ENCODE measurements around the gene FEV.

Gene FEV

DNA sequence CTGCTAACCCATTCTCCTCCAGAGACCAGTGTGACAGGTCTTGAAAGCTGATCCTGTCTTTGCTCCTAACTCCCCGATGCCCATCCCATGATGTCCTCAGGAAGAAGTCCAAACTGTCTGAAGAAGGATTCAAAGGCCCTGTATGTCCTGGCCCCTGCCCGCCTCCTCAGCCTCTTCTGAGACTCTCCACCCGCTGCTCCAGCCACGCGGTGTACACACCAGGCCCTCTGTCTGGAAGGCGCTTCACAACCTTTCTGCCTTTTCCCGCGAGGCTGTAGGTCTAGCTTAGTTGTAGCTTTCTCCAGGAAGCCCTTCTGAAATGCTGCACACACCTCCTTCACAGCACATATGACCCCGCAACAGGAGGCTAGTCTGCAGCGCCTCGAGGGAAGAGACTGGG, 31.7 kb upstream of the FEV start:
- DNase-seq = no peak

DNA sequence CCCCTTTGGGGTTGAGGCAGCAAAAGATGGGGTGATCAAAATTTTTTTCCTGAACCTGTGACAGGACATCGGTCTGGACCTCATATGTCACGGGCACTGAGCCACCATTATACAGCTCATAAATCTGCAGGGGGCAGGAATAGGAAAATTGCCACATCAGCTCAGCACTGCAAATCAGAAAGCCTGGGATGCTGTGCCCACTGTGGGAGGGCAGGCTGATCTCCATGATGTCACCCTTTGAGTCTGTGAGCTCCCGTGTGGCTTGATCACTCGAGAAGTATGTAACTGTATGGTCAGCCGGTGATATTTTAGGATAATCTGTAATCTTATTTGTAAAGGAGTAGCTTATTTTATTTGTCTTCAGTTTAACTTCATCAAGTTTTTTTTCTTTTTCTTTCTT, 25.9 kb upstream of the FEV start:
- no peak for DNase-seq

DNA sequence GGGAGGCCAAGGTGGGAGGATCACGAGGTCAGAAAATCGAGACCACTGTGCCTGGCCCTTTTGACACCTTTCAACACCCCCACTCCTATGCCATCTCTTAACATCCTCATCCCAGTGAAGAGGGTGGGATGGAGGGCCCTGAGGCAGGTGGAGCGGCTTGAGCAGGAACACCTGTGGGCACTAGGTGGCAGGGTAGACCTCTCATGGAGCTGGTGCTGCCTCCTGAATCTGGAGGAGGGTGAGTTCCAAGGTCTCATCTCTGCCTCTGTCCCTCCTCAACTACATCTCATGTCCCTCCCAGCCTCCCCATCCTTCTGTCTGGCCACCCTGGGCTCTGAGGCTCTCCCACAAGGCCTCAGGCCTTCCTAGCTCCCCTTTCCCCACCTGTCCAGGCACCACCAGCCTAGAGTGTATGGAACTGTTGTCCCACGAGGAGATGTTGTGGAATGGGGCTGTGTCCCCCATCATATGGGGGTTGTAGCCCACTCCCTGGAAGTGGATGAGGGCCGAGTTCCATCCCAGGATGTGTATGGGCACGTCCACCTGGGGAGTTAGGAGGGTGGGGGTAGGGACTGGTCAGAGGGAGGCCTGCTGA, 25.3 kb upstream of the FEV start:
- no peak for DNase-seq

DNA sequence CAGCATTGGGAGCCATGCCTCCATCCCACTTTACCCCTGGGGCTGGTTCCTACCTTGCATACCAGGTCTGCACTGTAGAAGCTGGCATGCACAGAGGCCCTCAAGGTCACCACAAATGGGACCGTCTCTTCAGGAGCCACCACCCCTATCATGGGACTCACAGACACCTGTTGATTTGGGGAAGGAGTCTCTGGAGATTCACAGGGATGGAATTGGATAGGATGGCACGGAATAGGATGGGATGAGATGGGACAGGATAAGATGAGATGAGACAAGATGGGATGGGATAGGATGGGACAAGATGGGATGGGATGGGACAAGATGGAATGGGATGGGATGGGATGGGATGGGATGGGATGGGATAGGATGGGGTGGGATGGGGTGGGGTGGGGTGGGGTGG, 24.3 kb upstream of the FEV start:
- no peak for DNase-seq

DNA sequence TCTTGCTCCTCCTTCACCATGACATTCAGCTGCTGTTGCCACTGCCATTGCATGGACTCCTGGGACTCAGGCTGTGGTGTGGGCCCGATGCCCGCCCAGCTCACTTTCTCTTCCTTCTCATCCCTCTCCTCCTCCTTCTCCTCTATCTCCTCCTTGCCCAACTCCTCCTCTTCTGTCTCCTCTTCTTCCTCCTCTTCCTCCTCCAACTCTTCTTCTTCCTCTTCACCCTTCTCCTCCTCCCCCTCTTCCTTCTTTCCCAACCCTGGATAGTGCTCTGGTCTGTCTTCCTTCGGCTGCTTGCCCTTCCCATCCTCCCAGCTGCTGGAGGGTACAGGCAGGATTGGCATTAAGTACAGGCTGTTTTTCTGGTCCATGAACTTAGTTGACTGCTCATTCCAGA, 19.0 kb upstream of the FEV start:
- DNase-seq = no peak

DNA sequence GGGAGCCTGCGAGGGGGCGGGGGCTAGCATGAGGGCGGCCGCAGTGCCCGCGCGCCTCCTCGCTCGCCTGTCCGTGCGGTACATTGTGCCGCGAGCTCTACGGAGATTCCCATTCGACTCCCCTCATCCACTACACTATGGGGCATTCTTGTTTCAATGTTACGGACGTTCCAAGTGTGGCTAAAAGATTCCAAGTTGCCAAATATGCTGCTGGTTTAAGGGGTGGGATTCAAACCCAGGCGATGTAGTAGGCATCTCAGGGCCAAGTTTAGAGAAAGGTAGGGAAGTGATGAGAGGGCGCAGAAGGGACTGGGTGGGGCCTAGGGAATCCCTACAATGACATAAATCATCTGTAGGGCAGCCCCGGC, 18.3 kb upstream of the FEV start:
- no peak for DNase-seq

DNA sequence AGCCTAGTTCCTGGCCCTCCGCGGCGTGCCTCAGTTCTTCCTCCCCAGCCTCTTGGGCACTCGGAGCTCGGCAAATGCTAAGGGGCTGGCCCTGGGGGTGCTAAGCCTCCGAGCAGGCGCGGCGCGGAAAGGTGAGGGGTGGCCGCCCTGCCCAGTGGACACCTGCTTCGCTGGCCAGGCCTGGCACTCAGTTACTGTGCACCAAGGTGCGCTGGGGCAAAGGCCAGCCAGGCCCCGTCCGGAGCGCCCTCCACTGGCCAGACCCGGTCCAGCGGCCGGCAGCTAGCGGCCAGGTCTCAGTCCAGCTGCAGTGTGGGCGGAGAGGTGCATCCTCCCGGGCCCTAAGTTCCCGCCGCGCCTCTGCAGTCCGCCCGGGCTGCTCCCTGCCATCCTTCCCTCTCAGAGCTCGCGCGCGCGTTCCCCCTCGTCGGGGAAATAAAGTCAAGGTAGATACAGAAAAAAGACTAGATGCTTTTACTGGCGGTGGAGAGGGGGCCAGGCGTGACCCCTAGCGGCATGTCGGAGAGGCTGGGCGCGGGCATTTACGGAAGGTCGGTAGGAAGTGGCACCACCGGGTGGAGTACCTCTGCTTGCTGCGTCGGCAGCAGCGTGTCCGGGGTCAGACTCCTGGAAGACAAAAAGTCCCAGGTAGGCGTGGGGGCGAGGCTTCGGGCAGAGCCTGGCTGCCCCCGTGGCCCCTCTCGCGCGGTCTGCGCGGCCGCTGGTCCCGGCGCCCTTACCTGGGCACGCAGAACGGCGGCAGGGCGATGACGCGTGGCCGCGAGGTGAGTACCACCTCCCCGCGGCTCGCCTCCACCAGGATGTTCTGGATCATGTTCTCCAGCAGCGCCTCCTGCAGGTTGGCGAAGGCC, 17.6 kb upstream of the FEV start:
- DNase-seq = no peak

DNA sequence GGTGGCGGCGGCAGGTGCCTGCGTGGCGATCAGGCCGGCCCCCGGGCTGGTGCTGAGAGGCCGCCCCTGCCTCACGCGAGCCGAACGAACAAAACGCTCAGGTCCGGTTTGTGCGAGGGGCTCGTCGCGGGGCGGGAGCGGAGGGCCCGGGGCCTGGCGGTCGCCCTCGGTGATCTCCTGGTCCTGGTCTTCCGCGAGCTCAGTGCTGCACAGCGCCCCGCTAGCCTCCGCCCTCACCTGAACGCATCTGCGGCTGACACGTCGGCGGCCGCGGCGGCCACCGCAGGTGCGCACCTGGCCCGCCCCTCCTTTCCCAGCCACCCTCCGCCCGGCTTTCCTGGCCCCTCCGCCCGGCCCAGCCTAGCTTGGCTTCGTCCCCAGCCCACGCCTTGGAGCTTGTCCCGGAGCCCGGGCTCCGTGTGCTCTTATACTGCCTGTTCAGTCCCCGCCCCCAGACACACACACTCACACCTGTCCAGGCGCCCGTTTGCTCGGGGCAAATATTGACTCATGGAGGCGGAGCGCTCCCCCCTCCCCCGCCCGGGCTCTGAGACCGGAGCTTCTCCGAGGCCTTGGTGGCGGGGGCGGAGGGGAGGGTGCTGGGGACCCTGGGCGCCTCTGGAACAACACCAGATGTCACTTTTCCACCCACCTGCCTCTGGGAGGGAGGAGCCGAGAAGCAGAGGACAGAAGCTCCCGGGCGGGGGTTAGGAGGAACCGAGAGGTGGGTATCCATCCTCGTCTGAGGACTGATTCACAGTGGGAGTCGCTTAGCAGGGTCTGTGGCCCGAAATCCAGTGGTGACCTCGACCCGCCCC, 16.8 kb upstream of the FEV start:
- DNase-seq = no peak

DNA sequence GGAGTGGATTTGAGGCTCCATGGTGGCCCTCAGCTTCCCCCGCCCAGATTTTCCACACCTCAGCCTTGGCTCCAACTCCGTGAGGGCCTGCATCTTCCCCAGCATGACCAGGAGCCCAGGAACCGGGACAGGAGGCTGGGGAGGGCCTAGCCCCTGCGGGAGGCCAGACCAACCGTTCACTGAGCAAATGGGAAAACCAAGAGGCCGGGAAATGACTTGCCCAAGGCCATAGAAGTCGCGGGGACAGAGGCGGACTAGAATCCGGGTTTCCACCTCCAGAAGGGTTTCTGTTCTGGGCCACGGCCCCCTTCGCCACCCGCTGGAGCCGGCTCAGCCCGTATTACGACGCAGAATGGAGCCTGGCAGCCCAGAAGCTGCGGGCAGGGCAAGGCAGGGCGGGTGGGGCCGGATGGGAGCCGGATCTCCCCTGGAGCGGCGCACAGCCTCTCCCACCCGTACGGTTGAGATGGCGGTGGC, 16.2 kb upstream of the FEV start:
- DNase-seq = no peak

DNA sequence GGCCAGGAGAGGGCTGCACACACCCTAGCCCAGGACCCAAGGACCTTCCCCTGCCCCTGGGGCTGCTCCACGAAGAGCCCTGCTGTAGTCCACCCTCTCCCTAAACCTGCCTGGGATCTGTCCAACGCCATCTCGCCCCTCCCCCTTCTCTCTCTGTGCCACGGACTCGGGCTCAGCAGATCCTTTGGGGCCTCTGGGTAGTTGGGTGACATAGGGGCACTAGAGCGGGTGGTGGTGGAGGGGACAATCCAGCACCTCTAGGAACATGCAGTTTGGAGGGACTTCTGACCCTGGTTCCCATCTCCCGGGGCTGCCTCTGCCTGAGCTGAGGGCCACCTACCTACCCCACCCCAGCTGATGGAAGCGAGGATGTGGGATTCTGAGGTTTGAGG, 15.6 kb upstream of the FEV start:
- DNase-seq = no peak

DNA sequence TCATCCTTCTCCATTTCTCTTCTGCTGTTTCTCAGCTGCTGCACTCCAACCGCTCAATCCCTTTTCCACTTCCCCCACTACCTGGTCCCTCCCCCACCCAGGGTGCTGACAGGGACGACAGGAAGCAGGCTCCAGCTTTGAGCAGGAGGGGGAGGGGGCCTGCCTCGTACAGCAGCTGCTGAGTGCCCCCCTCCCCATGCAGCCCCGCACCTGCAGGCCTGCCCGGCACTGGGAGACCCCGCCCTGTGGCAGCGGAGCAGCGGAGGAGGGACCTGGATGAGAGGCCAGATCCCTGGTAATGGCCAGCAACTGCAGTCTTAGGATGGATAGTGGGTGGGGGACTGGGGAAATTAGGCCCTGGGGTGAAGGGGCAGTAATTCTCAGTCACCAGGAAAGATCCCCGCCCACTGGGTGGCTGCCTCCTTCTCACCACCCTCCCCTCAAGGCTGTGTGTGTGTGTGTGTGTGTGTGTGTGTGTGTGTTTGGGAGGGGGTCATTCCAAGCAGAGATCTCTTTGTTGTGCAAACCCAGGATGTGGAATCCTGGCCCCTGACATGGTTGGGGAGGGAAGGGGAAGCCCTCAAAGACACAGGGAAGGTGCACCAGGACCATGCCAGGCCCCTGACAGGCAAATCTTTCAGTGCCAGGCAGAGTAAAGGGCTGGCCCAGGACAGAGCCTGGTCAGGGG, 15.0 kb upstream of the FEV start:
- DNase-seq = no peak

DNA sequence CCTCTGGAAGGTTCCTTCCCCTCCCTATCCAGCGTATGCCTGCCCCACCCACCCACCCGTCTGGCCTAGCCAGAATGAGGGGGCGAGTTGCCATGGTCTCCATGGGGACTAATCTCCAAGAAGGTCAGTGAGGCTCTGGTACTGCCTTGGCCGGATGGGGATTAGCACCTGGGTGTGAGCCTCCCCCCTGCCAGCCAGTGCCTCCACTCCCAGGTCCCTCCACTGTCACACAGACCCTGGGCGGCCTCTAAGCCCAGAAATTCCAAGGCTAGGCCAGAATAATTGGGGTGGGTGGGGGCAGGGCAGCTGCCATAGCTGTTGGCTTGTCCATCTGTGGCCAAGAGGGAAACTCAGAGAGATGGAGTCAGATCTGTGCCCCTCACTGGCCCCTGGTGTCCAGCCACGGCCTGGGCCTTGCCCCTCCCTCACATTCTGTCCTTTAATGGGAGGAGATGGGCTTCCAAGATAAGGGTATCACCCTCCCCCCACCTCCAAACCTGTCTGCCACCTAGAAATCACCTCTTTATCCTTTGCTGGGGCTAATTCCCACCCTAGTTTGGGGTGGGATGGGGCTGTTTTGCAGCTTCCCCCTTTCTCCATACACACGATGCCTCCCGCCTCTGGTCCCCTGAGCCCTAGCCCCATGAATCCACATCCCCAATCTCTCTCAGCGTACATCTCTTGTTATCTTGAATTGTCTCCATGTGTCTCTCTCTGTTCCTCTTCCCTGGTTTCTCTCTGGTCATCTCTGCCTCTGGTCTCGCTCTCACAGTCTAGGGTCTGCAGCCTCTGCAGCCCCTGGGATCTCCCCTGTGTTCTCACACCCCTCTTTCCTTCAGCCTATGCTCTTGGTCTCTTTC, 14.3 kb upstream of the FEV start:
- DNase-seq = no peak

DNA sequence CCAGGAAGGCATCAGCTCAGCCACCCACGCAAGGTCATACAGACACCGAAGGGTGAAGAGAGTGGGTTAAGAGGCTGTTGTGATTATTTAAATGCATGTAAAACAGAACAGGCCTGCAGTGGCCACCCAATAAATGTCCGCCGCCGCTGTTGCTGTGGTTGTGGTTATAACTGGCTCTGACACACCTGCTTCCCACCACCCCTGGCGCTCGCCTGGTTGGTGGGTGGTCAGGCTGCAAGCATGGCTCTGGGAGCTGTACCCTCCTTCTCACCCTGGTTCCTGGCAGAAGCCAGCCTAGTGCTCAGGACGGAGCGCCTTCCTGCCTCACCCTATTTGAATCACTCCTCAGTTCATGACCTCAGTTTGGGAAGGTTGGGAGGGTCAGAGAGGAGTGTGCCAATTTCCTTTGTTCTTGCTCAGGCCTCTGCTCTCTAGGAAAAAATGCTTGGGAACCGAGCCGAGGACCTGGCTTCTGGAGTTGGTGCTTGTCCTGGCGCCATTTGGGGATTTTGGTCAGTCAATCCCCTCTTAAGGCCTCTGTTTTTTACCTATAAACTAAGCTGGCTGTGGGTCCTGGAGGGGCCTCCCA, 13.5 kb upstream of the FEV start:
- DNase-seq = no peak

DNA sequence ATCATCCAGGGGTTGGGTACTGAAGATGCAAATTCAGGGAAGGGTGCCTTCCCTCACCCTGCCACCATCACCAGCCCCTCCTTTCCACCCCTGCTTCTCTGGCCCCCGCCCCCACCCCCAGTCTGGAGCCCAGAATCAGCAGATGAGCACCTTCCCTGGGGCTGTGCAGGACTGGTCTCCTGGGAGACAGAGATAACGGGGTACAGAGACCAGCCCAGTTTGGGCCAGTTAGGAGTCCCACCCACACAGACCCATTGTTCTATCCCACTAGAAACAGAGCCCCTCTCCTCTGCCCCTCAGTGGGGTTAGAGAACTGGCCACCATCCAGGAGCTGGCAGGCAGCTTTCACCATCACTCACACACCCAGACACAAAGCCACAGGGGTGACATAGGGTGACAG, 12.7 kb upstream of the FEV start:
- no peak for DNase-seq

DNA sequence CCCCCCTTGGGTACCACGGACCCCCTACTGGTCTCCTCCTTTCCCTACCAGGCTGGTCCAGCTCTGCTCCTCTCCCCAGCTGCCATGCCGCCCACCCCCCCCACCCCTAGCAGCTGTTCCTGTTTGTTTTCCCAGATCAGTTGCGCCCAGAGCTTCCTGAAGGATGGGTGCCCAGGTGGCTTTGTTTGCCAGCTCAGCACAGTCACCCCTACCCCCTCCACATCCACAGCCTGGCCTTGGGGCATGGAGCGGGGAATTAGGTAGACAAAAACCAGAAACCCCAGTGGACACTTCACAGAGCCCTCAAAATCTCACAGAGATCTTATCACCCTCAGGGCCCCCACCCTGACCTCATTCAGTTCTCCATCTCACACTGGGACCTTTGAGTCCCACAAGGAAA, 12.0 kb upstream of the FEV start:
- no peak for DNase-seq

DNA sequence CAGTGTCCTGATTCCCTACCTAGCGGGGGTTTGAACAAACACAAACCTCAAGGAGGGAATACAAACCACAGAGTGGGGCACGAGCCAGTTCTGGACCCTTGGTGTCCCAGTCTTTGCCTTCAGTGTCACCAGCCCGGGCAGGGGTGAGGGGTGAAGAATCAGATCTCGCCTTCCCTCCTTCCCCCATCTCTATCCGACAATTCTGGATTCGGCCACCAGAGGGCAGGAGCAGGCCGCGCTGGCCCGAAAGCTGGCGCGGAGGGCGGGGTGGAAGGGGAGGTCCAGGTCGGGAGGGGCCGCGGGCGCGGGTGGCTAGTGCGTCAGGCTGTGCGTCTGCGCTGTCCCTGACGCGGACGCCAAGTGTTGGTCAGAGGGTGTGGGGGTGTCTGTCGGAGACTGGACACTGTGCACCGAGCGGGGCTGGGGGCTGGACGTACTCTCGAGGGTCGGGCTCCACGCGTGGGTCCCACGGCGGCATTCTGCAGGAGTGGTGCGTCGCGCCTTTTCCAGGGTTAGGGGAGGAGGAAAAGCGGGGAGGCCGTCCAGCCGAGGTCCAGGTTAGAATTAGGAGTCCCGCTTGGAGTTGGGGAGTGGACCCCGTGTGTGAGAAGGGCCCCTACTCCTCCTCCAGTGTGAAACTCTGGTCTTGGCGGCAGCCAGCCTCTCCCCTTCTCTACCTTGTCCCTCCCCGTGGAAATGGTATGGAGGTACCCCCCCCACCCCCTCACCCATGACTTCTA, 11.2 kb upstream of the FEV start:
- DNase-seq = no peak

DNA sequence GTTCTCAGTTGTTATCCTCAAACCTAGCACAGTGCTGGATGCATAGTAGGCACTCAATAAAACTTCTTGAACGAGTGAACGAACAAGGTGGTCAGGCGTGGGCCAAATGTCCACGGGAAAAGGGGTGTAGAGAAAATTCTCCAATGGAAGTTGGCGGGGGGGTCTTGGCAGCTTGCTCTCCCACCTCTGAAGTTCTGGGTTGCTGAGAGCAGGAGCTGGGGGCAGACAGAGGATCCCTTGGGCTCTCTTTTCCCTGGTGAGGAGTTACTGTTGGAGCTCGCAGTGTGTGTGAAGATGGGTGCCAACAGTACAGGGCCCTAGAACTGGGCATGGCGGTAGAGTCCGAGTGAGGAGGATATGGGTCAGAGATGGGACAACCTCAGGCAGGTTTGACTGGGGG, 10.6 kb upstream of the FEV start:
- no peak for DNase-seq

DNA sequence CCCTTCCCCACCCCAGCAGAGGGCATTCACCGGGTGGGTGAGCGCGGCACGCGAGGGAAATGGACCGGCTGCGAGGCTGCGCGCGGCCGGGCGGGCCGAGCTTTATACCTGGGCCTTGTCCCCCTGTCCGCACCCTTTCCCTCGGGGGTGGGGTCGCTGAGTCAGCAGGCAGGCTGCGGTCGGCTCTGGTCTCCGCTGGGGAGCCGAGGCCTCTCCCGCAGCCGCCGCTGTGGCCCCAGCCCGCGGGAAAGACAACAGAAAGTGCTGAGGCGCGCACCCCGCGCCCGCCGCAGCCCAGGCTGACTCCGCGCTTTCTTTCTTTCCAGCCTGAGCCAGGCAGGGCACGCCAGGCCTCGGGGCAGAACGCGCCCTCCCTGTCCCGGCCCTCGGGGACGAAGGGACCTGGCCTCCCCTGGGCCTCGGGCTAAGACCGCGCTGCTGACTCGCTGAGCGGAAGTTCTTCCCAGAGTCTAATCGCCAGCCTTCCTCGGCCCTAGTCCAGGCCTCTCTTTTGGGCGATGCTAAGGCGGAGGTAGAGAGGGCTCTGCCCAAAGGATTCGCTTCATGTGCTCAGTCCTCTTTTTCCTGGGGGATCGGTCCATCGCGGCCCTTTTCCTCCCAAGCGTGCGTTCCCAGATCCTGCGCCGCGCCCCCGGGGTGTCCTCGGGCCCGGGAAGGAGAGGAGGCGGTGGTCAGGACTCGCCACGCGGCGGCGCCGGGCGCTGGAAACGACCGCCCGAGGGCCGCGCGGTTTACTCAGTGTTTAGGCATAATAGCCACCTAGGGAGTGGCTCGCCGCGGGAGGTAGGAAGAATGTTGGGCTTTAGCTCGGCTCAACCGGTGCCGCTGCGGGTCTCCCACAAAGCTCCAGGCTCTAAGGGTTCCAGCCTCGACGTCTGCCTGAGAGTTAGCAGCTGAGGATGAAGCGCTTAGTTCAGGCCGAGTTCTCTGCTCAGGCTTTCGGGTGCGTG, 8.6 kb upstream of the FEV start, which contains the start of gene CRYBA2:
TSS of gene CRYBA2 (minus strand) at position 78 of the 971 bp plus-strand sequence. CDS start 246 bp downstream, outside the sequence.
- DNase-seq = no peak

DNA sequence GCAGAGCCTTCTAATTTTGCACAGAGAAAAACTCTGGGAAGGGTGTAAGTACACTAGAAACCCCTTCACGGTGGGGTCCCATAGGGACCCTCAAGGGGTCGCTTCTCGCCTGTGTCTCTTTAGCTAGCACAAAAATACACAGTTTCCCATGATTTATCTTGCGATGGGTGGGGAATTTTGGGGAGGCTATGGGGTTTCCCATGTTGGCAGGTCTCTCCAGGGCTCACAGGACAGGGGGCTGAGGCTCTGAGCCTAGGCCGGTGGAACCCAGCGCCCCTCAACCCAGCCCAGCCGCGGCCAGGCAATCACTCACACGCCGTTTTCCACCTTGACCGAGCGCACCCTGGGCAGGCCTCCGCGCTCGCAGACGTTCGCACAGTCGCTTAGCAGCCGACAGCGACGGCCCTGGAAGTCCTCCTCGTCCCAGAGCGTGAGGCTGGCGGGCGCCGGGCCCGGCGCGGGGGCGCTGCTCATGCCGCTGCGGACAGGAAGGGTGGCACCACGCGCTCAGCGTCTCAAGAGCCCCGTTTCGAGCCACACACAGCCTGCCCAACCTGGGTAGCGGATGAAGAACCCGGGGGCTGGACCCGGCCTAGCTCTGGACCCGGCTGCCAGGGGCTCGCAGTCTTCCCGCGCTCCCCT, 7.8 kb upstream of the FEV start:
- DNase-seq = no peak

Measured in GF-D8 (cell line).